ENCODE measurements around the gene NAV2.

DNA sequence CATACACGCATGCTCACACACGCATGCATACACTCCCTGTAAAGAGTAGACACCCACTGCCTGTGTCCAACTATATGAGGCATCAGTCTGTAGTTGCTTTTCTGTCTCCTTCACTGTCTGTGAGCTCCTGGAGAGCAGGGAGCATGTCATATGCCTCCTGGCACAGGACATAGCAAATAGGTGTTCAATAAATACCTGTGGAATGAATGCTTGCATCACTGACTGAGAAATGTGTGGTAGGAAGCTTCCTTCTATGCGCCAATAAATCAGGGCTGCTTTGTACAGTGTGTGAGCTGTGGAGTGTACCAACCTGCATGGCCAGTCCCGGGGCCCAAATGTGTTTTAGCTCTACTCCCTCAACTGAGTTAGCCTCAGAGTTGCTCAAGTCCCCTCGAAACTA lies 37.2 kb upstream of the NAV2 start:
- TF ChIP-seq, protein P1, sequence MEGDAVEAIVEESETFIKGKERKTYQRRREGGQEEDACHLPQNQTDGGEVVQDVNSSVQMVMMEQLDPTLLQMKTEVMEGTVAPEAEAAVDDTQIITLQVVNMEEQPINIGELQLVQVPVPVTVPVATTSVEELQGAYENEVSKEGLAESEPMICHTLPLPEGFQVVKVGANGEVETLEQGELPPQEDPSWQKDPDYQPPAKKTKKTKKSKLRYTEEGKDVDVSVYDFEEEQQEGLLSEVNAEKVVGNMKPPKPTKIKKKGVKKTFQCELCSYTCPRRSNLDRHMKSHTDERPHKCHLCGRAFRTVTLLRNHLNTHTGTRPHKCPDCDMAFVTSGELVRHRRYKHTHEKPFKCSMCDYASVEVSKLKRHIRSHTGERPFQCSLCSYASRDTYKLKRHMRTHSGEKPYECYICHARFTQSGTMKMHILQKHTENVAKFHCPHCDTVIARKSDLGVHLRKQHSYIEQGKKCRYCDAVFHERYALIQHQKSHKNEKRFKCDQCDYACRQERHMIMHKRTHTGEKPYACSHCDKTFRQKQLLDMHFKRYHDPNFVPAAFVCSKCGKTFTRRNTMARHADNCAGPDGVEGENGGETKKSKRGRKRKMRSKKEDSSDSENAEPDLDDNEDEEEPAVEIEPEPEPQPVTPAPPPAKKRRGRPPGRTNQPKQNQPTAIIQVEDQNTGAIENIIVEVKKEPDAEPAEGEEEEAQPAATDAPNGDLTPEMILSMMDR (IDR thresholded peaks at IDR 0.05; ENCODE audit: poor library complexity, severe bottlenecking): no peak
- TF ChIP-seq POLR2AphosphoS5 (IDR thresholded peaks at IDR 0.05) (no peak), SMC3 (conservative IDR thresholded peaks at IDR 0.05; ENCODE audit: poor library complexity) (no peak), EZH2 (IDR thresholded peaks at IDR 0.05; ENCODE audit: borderline replicate concordance, insufficient read depth, low read length, poor library complexity, severe bottlenecking) (no peak), MXI1 (conservative IDR thresholded peaks at IDR 0.05; ENCODE audit: poor library complexity, severe bottlenecking) (no peak), EP300 (conservative IDR thresholded peaks at IDR 0.05; ENCODE audit: poor library complexity, severe bottlenecking) (no peak), TAF1 (IDR thresholded peaks at IDR 0.05; ENCODE audit: low read depth) (no peak), RAD21 (conservative IDR thresholded peaks at IDR 0.05) (no peak)
- TF ChIP-seq, protein P2, sequence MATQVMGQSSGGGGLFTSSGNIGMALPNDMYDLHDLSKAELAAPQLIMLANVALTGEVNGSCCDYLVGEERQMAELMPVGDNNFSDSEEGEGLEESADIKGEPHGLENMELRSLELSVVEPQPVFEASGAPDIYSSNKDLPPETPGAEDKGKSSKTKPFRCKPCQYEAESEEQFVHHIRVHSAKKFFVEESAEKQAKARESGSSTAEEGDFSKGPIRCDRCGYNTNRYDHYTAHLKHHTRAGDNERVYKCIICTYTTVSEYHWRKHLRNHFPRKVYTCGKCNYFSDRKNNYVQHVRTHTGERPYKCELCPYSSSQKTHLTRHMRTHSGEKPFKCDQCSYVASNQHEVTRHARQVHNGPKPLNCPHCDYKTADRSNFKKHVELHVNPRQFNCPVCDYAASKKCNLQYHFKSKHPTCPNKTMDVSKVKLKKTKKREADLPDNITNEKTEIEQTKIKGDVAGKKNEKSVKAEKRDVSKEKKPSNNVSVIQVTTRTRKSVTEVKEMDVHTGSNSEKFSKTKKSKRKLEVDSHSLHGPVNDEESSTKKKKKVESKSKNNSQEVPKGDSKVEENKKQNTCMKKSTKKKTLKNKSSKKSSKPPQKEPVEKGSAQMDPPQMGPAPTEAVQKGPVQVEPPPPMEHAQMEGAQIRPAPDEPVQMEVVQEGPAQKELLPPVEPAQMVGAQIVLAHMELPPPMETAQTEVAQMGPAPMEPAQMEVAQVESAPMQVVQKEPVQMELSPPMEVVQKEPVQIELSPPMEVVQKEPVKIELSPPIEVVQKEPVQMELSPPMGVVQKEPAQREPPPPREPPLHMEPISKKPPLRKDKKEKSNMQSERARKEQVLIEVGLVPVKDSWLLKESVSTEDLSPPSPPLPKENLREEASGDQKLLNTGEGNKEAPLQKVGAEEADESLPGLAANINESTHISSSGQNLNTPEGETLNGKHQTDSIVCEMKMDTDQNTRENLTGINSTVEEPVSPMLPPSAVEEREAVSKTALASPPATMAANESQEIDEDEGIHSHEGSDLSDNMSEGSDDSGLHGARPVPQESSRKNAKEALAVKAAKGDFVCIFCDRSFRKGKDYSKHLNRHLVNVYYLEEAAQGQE (IDR thresholded peaks at IDR 0.05; ENCODE audit: borderline replicate concordance): no peak

Data from neural cell (in vitro differentiated cells).